Activated B cell treated with CpG ODN at 0.5 μM for 24 hours (primary cell): Measurements from ENCODE around the gene SPRED2. TPM values are rescaled to one million over a fixed set of nuclear protein-coding genes. Genes with fewer than 3 reads are reported as not detected.

Source experiments
- ATAC-seq: fragments of 200-7000 bp; cut with Tn5 transposase; one replicate; pipeline ENCODE4 v1.10.0; 2021; ENCODE audit warnings: low read depth, mild to moderate bottlenecking, moderate library complexity
- CTCF ChIA-PET: fragments of 350-600 bp; sonication (Branson Sonifier 250); formaldehyde crosslinking; loops from one replicate; lab custom pipeline; 2021; ENCODE audit warnings: antibody characterized with exemption; lab: Charles Lee
- POLR2A ChIA-PET: fragments of 350-600 bp; sonication (Branson Sonifier 250); formaldehyde crosslinking; loops from one replicate; lab custom pipeline; 2021; ENCODE audit warnings: antibody characterized with exemption; lab: Charles Lee
- DNase-seq: peaks from one replicate; pipeline ENCODE4 v3.0.0; 2022
- H3K27ac Mint-ChIP-seq: one replicate; pipeline ENCODE4 v1.8.0; 2020; ENCODE audit warnings: mixed read lengths
- H3K27me3 Mint-ChIP-seq: one replicate; pipeline ENCODE4 v1.8.0; 2021; ENCODE audit warnings: mixed read lengths
- H3K36me3 Mint-ChIP-seq: one replicate; pipeline ENCODE4 v1.8.0; 2021; ENCODE audit warnings: low read depth, mixed read lengths
- H3K4me1 Mint-ChIP-seq: one replicate; pipeline ENCODE4 v1.8.0; 2021; ENCODE audit warnings: mixed read lengths
- H3K4me3 Mint-ChIP-seq: one replicate; pipeline ENCODE4 v1.8.0; 2020; ENCODE audit warnings: mild to moderate bottlenecking, mixed read lengths
- H3K9me3 Mint-ChIP-seq: one replicate; pipeline ENCODE4 v1.8.0; 2020; ENCODE audit warnings: mixed read lengths
- CTCF ChIP-seq: fragments of 200-600 bp; IDR thresholded peaks from one replicate; pipeline ENCODE4 v1.8.0; 2022; ENCODE audit warnings: antibody characterized with exemption, mild to moderate bottlenecking
- intact Hi-C: fragments of 100-400 bp; cut with micrococcal nuclease; formaldehyde crosslinking; loops from one replicate; pipeline ENCODE4 v1.15.1; 2024
- total RNA-seq: library from RNA; stranded (reverse); gene quantifications from 2 replicates; pipeline ENCODE4 v1.2.3, GENCODE V29; 2022

Gene SPRED2
- total RNA-seq, 1 donor from 2014 or later, result 2.5 TPM

- Mint-ChIP-seq H3K36me3 (no peaks in the 10 kb centered on the region), H3K9me3 (no peaks in the 10 kb centered on the region), H3K27me3 (peaks cover 11% of the 10 kb centered on the region), H3K4me3 (peak overlapping the region; percentile 25), H3K4me1 (peaks cover 46% of the 10 kb centered on the region), H3K27ac (no peak overlapping the region)
- POLR2A ChIA-PET, result interaction anchor here (0.9 to 1.7 kb wide), 2 partner anchors 119 to 168 kb away, joined by 3 to 6 read pairs; partner anchors contain the start of gene ACTR2
- no peak for TF ChIP-seq CTCF
- ATAC-seq, result no peak
- CTCF ChIA-PET, result no interaction called here
- DNase-seq, result no peak
- intact Hi-C loops, result no loop called here
Observed at GRCh38 chr2:65395621-65396347, 36.6 kb downstream of the SPRED2 start.

GRCh38 chr2:65393743-65394422 lies 38.5 kb downstream of the SPRED2 start:
- ATAC-seq (no peak), DNase-seq (no peak)
- Mint-ChIP-seq H3K27ac (no peak overlapping the region), H3K4me1 (peaks cover 65% of the 10 kb centered on the region), H3K9me3 (no peaks in the 10 kb centered on the region), H3K4me3 (no peak overlapping the region), H3K27me3 (peaks cover 11% of the 10 kb centered on the region), H3K36me3 (no peaks in the 10 kb centered on the region)
- TF ChIP-seq CTCF, result no peak
- ChIA-PET POLR2A (interaction anchor here (0.6 to 1.1 kb wide), 2 partner anchors 37 to 265 kb away, joined by 3 to 5 read pairs; no protein-coding TSS in a partner anchor), CTCF (no interaction called here)
- intact Hi-C loops, result no loop called here

GRCh38 chr2:65393046-65393445 lies 39.4 kb downstream of the SPRED2 start:
- Mint-ChIP-seq H3K27me3 (peaks cover 11% of the 10 kb centered on the region), H3K4me3 (no peak overlapping the region), H3K9me3 (no peaks in the 10 kb centered on the region), H3K27ac (no peak overlapping the region), H3K36me3 (no peaks in the 10 kb centered on the region), H3K4me1 (peaks cover 73% of the 10 kb centered on the region)
- no peak for TF ChIP-seq CTCF
- intact Hi-C loops, result no loop called here
- ChIA-PET CTCF (no interaction called here), POLR2A (interaction anchor here (0.6 to 0.9 kb wide), 2 partner anchors 9 to 264 kb away, joined by 3 read pairs; no protein-coding TSS in a partner anchor)
- DNase-seq (no peak), ATAC-seq (no peak)

- Mint-ChIP-seq H3K4me1 (peaks cover 77% of the 10 kb centered on the region), H3K36me3 (no peaks in the 10 kb centered on the region), H3K27ac (no peak overlapping the region), H3K27me3 (peaks cover 11% of the 10 kb centered on the region), H3K9me3 (no peaks in the 10 kb centered on the region), H3K4me3 (no peak overlapping the region)
- POLR2A ChIA-PET, result interaction anchor here (0.9 kb wide), 1 partner anchor 8 kb away, joined by 3 read pairs; no protein-coding TSS in a partner anchor
- intact Hi-C loops, result no loop called here
- ATAC-seq (no peak), DNase-seq (no peak)
- no peak for TF ChIP-seq CTCF
- CTCF ChIA-PET, result no interaction called here
Observed at GRCh38 chr2:65392609-65393008, 39.8 kb downstream of the SPRED2 start.

- peak overlapping the region; percentile 80 for H3K27ac Mint-ChIP-seq
- H3K9me3 Mint-ChIP-seq, result no peaks in the 10 kb centered on the region
- ChIA-PET CTCF (no interaction called here), POLR2A (no interaction called here)
- intact Hi-C loops, result loop anchor here (1.0 kb wide), 1 partner anchor 42 kb away; the partner anchor contains the start of gene SPRED2
- H3K4me3 Mint-ChIP-seq, result peak overlapping the region; percentile 73
- ATAC-seq (peak; percentile 71), DNase-seq (peak; percentile 42)
- peaks cover 57% of the 10 kb centered on the region for H3K4me1 Mint-ChIP-seq
- H3K36me3 Mint-ChIP-seq, result no peaks in the 10 kb centered on the region
- peaks cover 10% of the 10 kb centered on the region for H3K27me3 Mint-ChIP-seq
- no peak for TF ChIP-seq CTCF
Observed at GRCh38 chr2:65390134-65390533, 42.3 kb downstream of the SPRED2 start.
